NCI-H2107 treated with DMSO at 0.1 percent for 48 hours (cell line): Measurements from ENCODE around the gene CDK19.
A peak's percentile ranks its signal among the peaks of the same experiment; 100 is the strongest.
"Not testable (repeated sequence)": the region's sequence is repeated elsewhere in the genome, so short reads cannot be mapped to it uniquely, and the experiment has no call there.

ENCODE experiments used
- DNase-seq: peaks from one replicate; lab custom pipeline; 2025; ENCODE audit not compliant: unreplicated experiment; lab: John Stamatoyannopoulos, UW

The CDK19 gene

GRCh38 chr6:110629153-110629552 lies 186.1 kb downstream of the CDK19 start:
- peak; percentile 99 for DNase-seq

GRCh38 chr6:110628330-110628729 lies 186.9 kb downstream of the CDK19 start:
- no peak for DNase-seq

- DNase-seq = no peak
Observed at GRCh38 chr6:110626442-110626841, 188.8 kb downstream of the CDK19 start.

GRCh38 chr6:110625883-110626282 lies 189.4 kb downstream of the CDK19 start:
- DNase-seq = no peak

- no peak for DNase-seq
Observed at GRCh38 chr6:110622912-110623578, 192.2 kb downstream of the CDK19 start.

GRCh38 chr6:110621061-110621460 lies 194.2 kb downstream of the CDK19 start:
- DNase-seq = no peak

- DNase-seq = no peak
Observed at GRCh38 chr6:110620065-110620464, 195.2 kb downstream of the CDK19 start.

GRCh38 chr6:110619275-110619908 lies 195.9 kb downstream of the CDK19 start:
- no peak for DNase-seq

GRCh38 chr6:110618591-110619267 lies 196.5 kb downstream of the CDK19 start:
- DNase-seq = no peak

GRCh38 chr6:110617057-110617456 lies 198.2 kb downstream of the CDK19 start:
- no peak for DNase-seq

- DNase-seq = no peak
Observed at GRCh38 chr6:110615722-110616121, 199.5 kb downstream of the CDK19 start.

- DNase-seq = no peak
Observed at GRCh38 chr6:110614586-110614985, 200.7 kb downstream of the CDK19 start.

- DNase-seq = no peak
Observed at GRCh38 chr6:110614106-110614505, 201.2 kb downstream of the CDK19 start.

- DNase-seq = no peak
Observed at GRCh38 chr6:110613356-110613755, 201.9 kb downstream of the CDK19 start.

GRCh38 chr6:110612298-110612697 lies 203.0 kb downstream of the CDK19 start:
- DNase-seq = no peak

GRCh38 chr6:110609101-110609500 lies 206.2 kb downstream of the CDK19 start:
- no peak for DNase-seq

- DNase-seq = no peak
Observed at GRCh38 chr6:110608151-110608550, 207.1 kb downstream of the CDK19 start.

- no peak for DNase-seq
Observed at GRCh38 chr6:110606151-110606550, 209.1 kb downstream of the CDK19 start.

GRCh38 chr6:110600640-110601039 lies 214.6 kb downstream of the CDK19 start:
- DNase-seq = not testable (repeated sequence)

GRCh38 chr6:110597761-110598160 lies 217.5 kb downstream of the CDK19 start:
- no peak for DNase-seq

- DNase-seq = no peak
Observed at GRCh38 chr6:110596354-110596753, 218.9 kb downstream of the CDK19 start.

GRCh38 chr6:110595112-110595511 lies 220.2 kb downstream of the CDK19 start:
- no peak for DNase-seq
